Right ventricle myocardium superior (tissue), 1 donor: Measurements from ENCODE around the gene MGRN1. TPM values are rescaled to one million over a fixed set of nuclear protein-coding genes. Genes with fewer than 3 reads are reported as not detected.
A peak's percentile ranks its signal among the peaks of the same experiment; 100 is the strongest.
"Not testable (repeated sequence)": the region's sequence is repeated elsewhere in the genome, so short reads cannot be mapped to it uniquely, and the experiment has no call there.

Experiments used
- ATAC-seq: fragments of 200-7000 bp; cut with Tn5 transposase; one replicate; pipeline ENCODE4 v1.9.1; 2020; ENCODE audit warnings: mild to moderate bottlenecking; ENCODE audit not compliant: poor library complexity
- DNase-seq: peaks from one replicate; pipeline ENCODE4 v3.0.0-alpha.2; 2020
- intact Hi-C: fragments of 100-400 bp; cut with DNase I; formaldehyde crosslinking; loops from one replicate; pipeline ENCODE4 v1.11.2; 2022
- microRNA-seq: library from miRNA; unstranded; fragments of <30 nt; microRNA quantifications from one replicate; pipeline ENCODE4 v1.2.0, GENCODE V29; 2020
- total RNA-seq: library from RNA; stranded (reverse); fragmentation: NEBNext Ultra II Directional; extraction: Animal tissue kit (Norgen Biotek cat#: 25700); gene quantifications from one replicate; pipeline ENCODE4 v1.2.1, GENCODE V29; 2021
- donor health status: DM: no; HTN: yes; CAD: no; lungs with severe emphysema.

MGRN1 gene
- total RNA-seq, 1 donor from 2014 or later: 27.9 TPM

- peak; percentile 93 for DNase-seq
- intact Hi-C loops: loop anchor here (10.0 kb wide), 1 partner anchor 220 kb away; the partner anchor contains the start of gene SEC14L5
- peak; percentile 90 for ATAC-seq
Measured at GRCh38 chr16:4734730-4735535, 110.3 kb downstream of the MGRN1 start.

- no peak for ATAC-seq
- intact Hi-C loops: loop anchor here (10.0 kb wide), 1 partner anchor 218 kb away; the partner anchor contains the start of gene SEC14L5
- DNase-seq: no peak
Measured at GRCh38 chr16:4736546-4736945, 111.9 kb downstream of the MGRN1 start.

- intact Hi-C loops: loop anchor here (10.0 kb wide), 1 partner anchor 217 kb away; the partner anchor contains the start of gene SEC14L5
- ATAC-seq: no peak
- no peak for DNase-seq
Measured at GRCh38 chr16:4737545-4737944, 112.9 kb downstream of the MGRN1 start.

- ATAC-seq, DNase-seq: not testable (repeated sequence)
- intact Hi-C loops: loop anchor here (10.0 kb wide), 1 partner anchor 216 kb away; the partner anchor contains the start of gene SEC14L5
Measured at GRCh38 chr16:4738370-4738769, 113.7 kb downstream of the MGRN1 start.

Small RNA genes lying within 50 kb of the gene (microRNA-seq; reads per million reads assigned to microRNA genes)
- gene MIR6769A: not detected

Other genes with a start within 250 kb of the MGRN1 start
- 11.6 TPM for gene CORO7, start 208.2 kb upstream of the MGRN1 start, total RNA-seq
- 76.8 TPM for gene DNAJA3, start 199.0 kb upstream of the MGRN1 start, total RNA-seq
- 24.9 TPM for gene NMRAL1, start 150.2 kb upstream of the MGRN1 start, total RNA-seq
- gene HMOX2, start 148.4 kb upstream of the MGRN1 start, total RNA-seq: 125 TPM
- 45.2 TPM for gene CDIP1, start 86.1 kb upstream of the MGRN1 start, total RNA-seq
- 0.11 TPM for gene C16orf96, start 68.5 kb upstream of the MGRN1 start, total RNA-seq
- 27.5 TPM for gene UBALD1, start 9.9 kb upstream of the MGRN1 start, total RNA-seq
- gene NUDT16L1, start 68.7 kb downstream of the MGRN1 start, total RNA-seq: 52.8 TPM
- gene ANKS3, start 109.4 kb downstream of the MGRN1 start, total RNA-seq: 9.1 TPM
- gene DNAAF8, start 109.7 kb downstream of the MGRN1 start, total RNA-seq: 1.2 TPM
- gene ZNF500, start 142.3 kb downstream of the MGRN1 start, total RNA-seq: 4.8 TPM
- gene SEPTIN12, start 163.5 kb downstream of the MGRN1 start, total RNA-seq: not detected
- gene SMIM22, start 170.5 kb downstream of the MGRN1 start, total RNA-seq: not detected
- gene ROGDI, start 177.8 kb downstream of the MGRN1 start, total RNA-seq: 110 TPM
- gene GLYR1, start 222.5 kb downstream of the MGRN1 start, total RNA-seq: 93.3 TPM
- gene UBN1, start 222.7 kb downstream of the MGRN1 start, total RNA-seq: 42.1 TPM